GM10266 (cell line): ENCODE results near the gene DTHD1.

Experiments used
- DNase-seq: peaks from one replicate; pipeline ENCODE4 v3.0.0; 2012; ENCODE audit errors: extremely low spot score
- TF ChIP-seq, protein P1 (sequence below): IDR thresholded peaks from 2 replicates; pipeline ENCODE4 v1.5.1; 2012; ENCODE audit warnings: mild to moderate bottlenecking, low read depth; ENCODE audit not compliant: control insufficient read depth, insufficient read depth; ENCODE audit errors: missing control alignments

Gene DTHD1

GRCh38 chr4:36269533-36270173 lies 11.8 kb upstream of the DTHD1 start:
- TF ChIP-seq, protein P1, sequence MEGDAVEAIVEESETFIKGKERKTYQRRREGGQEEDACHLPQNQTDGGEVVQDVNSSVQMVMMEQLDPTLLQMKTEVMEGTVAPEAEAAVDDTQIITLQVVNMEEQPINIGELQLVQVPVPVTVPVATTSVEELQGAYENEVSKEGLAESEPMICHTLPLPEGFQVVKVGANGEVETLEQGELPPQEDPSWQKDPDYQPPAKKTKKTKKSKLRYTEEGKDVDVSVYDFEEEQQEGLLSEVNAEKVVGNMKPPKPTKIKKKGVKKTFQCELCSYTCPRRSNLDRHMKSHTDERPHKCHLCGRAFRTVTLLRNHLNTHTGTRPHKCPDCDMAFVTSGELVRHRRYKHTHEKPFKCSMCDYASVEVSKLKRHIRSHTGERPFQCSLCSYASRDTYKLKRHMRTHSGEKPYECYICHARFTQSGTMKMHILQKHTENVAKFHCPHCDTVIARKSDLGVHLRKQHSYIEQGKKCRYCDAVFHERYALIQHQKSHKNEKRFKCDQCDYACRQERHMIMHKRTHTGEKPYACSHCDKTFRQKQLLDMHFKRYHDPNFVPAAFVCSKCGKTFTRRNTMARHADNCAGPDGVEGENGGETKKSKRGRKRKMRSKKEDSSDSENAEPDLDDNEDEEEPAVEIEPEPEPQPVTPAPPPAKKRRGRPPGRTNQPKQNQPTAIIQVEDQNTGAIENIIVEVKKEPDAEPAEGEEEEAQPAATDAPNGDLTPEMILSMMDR: no peak
- DNase-seq: no peak

DNA sequence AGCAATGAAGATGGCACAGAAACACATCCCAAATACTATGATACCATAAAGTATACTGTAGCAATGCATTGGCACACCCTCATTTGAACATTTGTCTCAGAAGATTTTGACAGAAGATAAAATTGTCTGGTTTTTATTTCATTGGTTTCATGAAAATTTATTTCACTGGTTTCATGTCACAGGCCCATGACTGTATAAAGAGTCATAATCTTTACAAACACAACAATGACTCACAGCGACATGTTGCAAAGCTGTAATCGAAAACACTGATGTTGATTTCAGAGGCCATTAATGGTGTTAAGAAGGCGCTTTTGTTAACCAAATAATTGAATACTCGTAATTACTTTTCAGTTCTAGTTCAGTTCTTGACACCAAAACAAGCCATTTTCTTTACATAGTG lies 8.1 kb upstream of the DTHD1 start:
- TF ChIP-seq, protein P1: no peak
- DNase-seq: no peak

GRCh38 chr4:36274158-36274557 lies 7.3 kb upstream of the DTHD1 start:
- TF ChIP-seq, protein P1: no peak
- DNase-seq: no peak

- DNase-seq: no peak
- TF ChIP-seq, protein P1: peak; percentile 9
Observed at GRCh38 chr4:36277533-36277932, 3.9 kb upstream of the DTHD1 start.

DNA sequence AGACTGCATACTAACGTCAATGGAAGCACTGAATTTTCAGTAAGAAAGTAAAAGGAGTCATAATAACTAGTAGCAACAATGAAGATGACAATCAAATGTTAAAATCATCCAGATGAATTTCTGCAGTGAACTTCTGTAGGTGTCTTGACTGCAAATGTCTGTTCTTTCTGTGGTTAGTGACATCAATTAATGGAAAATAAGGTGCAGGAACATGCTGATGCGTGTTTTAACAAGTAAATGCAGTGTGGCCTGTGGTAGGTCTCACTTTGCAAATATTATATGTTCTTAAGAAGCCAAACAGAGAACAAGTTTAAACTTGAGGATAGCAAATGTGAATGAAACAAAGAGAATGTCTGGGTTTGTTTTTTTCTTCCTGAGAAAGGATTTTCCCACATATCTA lies 2.6 kb upstream of the DTHD1 start:
- DNase-seq: no peak
- TF ChIP-seq, protein P1: no peak

- DNase-seq: no peak
- TF ChIP-seq, protein P1: no peak
Observed at GRCh38 chr4:36280555-36280954, 861 bp upstream of the DTHD1 start.

- TF ChIP-seq, protein P1: no peak
- no peak for DNase-seq
Observed at GRCh38 chr4:36282503-36283030, 1.2 kb downstream of the DTHD1 start.
